NCI-H460 (cell line): ENCODE data around the gene CCNB1IP1. TPM values are rescaled to one million over a fixed set of nuclear protein-coding genes. Genes with fewer than 3 reads are reported as not detected.
"Not testable (repeated sequence)": the region's sequence is repeated elsewhere in the genome, so short reads cannot be mapped to it uniquely, and the experiment has no call there.

Source experiments
- DNase-seq: peaks from one replicate; pipeline ENCODE4 v3.0.0-alpha.2; 2016; ENCODE audit warnings: low read depth; ENCODE audit errors: extremely low read depth
- polyA plus RNA-seq: library from polyadenylated mRNA; depleted of rRNA; stranded (reverse); fragments of >200 nt; gene quantifications from 2 replicates; pipeline ENCODE4 v1.2.3, GENCODE V29; 2014; cell fraction: nucleus; rRNA removed
- total RNA-seq: library from RNA; depleted of rRNA; stranded (reverse); fragments of >200 nt; shearing (Covaris generic); gene quantifications from 2 replicates; pipeline ENCODE4 v1.2.3, GENCODE V29; 2014; rRNA removed

Gene CCNB1IP1, protein sequence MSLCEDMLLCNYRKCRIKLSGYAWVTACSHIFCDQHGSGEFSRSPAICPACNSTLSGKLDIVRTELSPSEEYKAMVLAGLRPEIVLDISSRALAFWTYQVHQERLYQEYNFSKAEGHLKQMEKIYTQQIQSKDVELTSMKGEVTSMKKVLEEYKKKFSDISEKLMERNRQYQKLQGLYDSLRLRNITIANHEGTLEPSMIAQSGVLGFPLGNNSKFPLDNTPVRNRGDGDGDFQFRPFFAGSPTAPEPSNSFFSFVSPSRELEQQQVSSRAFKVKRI
- 258 and 275 TPM in 2 replicates for total RNA-seq
- polyA plus RNA-seq, result 82.9 and 148 TPM in 2 replicates

DNA sequence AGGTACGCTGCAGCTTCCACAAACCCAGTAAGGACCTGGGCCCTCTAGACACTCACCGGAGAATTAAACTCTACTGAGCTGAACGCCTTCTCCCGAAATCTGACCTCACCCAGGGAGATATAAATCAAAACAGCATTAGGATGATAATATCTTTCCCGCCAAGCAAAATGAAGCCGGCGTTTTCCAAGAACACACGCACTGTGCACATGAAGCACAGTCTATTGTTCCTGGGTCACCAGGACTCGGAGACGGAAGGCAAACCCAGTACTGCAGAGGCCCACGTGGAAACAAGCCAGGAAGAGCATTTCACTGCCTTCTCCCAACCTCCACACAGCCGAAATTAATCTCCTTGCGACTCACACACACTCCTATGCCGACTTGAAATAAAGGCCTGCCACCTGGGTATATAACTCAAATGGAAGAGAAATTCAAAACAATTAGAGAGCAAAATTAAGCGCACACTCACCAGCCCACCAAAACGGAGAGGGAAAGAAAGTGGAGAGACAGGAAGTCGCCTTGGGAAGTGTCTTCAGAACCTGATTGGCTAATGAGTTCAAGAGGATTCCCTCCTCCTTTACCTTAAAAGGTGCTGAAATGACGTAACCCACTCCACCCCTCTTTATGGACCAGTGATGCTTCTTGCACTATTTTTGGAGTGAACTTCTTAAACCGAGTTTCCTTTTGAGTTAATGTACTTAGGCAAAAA lies at the start of gene CCNB1IP1:
CCNB1IP1 (minus strand) TSS at position 492 of the 706 bp plus-strand sequence. CDS start 16,756 bp downstream, outside the sequence.
- DNase-seq, result peak; percentile 79

GRCh38 chr14:20382526-20382925 lies 49.4 kb upstream of the CCNB1IP1 start:
- DNase-seq, result no peak

- no peak for DNase-seq
Measured at GRCh38 chr14:20381341-20381740, 48.3 kb upstream of the CCNB1IP1 start.

- no peak for DNase-seq
Measured at GRCh38 chr14:20380681-20381080, 47.6 kb upstream of the CCNB1IP1 start.

GRCh38 chr14:20379743-20380142 lies 46.7 kb upstream of the CCNB1IP1 start:
- no peak for DNase-seq

DNA sequence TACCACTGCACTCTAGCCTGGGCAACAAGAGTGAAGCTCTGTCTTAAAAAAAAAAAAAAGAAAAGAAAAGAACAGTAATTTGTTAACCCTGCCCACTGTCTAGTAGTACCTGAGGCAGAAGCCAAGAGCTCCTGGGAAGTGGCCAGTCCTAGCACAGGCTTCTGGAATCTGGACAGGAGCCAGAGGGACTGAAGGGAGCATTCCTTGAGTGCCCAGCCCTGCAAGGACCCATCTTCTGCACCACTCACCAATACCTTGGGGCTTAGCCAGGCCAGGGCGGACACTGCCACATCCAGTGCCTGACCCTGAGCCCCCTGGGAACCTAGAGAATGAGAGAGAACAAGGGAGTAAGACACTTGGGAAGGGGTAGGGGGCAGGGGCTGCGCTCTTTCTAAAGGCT lies 44.1 kb upstream of the CCNB1IP1 start:
- DNase-seq, result no peak

GRCh38 chr14:20376071-20376588 lies 43.1 kb upstream of the CCNB1IP1 start:
- no peak for DNase-seq

GRCh38 chr14:20375471-20375870 lies 42.4 kb upstream of the CCNB1IP1 start:
- DNase-seq, result no peak

DNA sequence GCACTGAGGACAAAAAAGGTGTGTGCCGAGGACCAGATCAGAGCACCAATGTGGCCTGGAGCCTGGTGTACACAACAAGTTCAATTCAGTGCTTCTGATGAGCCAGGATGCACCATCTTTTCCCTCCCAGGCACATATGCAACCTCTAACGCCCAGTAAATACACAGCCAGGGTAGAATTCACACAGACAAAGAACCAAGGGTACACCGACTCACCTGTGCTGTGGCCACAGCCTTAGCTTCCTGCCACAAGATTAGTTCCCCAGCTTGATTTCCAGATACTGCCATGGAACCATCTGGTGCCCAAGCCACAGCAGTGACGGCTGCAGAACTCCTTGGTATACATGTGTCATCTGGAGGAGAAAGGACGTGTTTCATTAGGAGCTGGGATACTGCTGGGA lies 39.7 kb upstream of the CCNB1IP1 start:
- no peak for DNase-seq

DNA sequence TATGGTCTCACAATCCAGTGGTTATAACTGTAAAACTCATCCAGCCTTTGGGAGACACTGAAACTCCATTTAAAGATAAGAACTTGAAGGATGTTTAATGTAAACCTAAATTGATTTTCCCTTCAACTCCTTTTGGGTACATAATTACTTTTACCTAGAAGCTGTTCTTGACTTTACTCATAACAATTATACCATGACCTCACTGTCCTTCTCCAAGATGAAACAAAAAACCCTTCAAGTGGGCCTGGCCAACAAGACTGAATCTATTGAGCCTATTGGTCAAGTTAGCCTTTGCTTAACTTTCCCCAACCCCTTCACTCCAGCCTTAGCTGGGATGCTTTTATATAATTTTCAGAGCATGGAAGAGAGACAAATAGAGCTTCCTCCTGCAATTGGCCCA lies 32.8 kb upstream of the CCNB1IP1 start:
- no peak for DNase-seq

GRCh38 chr14:20358474-20358873 lies 25.4 kb upstream of the CCNB1IP1 start:
- DNase-seq, result not testable (repeated sequence)

DNA sequence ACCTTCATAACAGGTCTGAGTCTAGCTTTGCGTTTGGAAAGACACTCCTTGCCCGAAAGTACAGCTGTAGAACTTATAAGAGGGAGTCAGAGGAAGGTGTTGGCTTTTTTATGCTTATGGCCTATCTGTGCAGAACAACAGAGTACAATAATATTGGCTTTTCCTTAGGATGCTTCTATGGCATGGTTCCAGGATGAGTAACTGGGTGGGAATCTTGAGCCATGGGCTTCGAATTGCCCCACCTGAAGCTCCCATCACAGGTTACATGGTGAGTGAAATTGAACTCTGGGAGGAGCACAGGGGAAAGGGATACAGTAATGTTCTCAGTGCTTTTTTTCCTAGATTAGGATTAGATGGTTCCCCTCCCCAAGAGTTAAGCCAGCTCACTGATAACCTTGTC lies 23.3 kb upstream of the CCNB1IP1 start:
- no peak for DNase-seq

- no peak for DNase-seq
Measured at GRCh38 chr14:20350860-20351259, 17.8 kb upstream of the CCNB1IP1 start.

- DNase-seq, result no peak
Measured at GRCh38 chr14:20350282-20350681, 17.2 kb upstream of the CCNB1IP1 start.

DNA sequence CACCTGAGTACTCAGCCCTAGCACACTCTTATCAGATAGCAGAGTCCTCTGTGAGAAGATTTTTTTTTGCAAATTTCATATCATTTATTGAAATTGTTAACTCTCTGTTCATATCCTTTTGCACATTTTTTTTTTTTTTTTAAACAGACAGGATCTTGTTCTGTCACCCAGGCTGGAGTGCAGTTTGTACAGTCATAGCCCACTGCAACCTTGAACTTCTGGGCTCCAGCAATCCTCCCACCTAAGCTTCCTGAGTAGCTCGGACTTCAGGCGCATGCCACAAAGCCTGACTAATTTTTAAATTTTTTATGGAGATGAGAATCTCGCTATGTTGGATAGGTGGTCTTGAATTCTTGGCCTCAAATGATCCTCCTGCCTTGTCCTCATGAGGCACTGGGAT lies 14.7 kb upstream of the CCNB1IP1 start:
- DNase-seq, result no peak

DNA sequence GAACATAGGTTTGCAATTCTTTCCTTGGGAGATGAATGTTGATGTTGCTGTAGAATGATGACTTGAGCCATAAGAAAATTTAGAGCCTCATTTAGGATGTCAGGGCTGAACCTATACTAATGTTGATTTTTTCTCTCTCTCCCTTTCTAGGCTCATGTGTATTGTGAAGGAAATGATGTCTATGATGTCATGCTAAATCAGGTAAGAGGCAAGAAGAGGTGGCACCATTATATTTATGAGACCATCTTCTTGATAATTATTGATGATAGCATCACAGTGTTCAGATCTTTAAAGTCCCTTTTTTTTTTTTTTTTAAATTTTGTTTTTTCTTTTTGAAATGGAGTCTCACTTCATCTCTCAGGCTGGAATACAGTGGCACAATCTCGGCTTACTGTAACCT lies 13.6 kb upstream of the CCNB1IP1 start:
- no peak for DNase-seq

- no peak for DNase-seq
Measured at GRCh38 chr14:20345366-20345765, 12.3 kb upstream of the CCNB1IP1 start.

DNA sequence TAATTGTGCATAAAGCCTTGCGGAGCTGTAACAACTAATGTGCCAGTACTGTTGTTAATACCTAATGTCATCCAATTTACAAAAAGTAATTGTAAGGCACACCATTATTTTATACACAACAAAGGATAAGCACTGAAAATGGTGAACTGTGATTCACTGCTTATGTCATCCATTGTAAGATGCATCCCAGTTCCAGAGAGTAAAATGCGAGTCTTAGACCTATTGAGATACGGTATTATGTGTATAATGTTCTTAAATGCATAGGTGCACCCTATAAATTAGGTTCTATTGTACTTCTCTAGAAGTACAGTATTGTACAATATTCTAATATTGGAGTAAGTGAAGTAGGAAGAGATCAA lies 10.8 kb upstream of the CCNB1IP1 start:
- no peak for DNase-seq

- DNase-seq, result peak; percentile 100
Measured at GRCh38 chr14:20343092-20343861, 10.2 kb upstream of the CCNB1IP1 start, which contains the start of gene PARP2. Gene PARP2, plus strand, starts transcription at chr14:20343635. Its CDS starts 7 bp downstream, at chr14:20343642.

DNA sequence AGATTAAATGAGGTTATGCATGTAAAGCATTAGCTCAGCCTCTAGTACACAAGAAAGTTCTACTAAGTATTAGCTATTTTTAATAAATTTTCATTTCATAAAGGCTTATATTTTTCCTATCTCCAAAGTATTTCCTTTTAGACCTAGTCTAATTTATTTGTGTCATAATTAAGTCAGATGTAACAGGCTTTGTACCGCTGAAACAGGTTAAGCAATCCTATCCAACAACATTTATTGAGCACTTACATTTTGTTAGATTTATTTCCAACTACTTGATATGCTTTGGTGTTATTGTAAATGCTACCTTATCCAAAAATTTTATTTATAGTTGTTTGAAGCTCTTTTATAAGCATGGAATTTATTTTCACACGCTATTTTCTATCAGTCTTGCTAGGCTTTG lies 8.6 kb upstream of the CCNB1IP1 start:
- no peak for DNase-seq

DNA sequence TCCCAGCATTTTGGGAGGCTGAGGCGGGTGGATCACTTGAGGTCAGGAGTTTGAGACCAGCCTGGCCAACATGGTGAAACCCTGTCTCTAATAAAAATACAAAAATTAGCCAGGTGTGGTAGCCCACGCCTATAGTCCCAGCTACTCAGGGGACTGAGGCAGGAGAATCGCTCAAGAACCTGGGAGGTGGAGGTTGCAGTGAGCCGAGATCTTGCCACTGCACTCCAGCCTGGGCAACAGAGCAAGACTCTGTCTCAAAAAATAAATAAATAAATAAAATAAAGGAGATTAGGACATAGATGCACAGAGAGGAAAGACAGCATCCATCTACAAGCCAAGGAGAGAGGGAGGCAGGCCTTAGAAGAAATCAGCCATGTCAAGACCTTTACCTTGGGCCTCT lies 8.0 kb upstream of the CCNB1IP1 start:
- DNase-seq, result not testable (repeated sequence)
